Endodermal cell (in vitro differentiated cells): Measurements from ENCODE around the gene PLAGL2. TPM values are rescaled to one million over a fixed set of nuclear protein-coding genes. Genes with fewer than 3 reads are reported as not detected.

ENCODE experiments used
- DNase-seq: peaks from one replicate; pipeline ENCODE4 v3.0.0-alpha.2; 2017
- H3K27ac ChIP-seq: 2 replicates; pipeline ENCODE4 v1.5.1; 2013; ENCODE audit warnings: mild to moderate bottlenecking, low read depth, low read length, moderate library complexity
- H3K27me3 ChIP-seq: 2 replicates; pipeline ENCODE4 v1.6.1; 2013; ENCODE audit warnings: mild to moderate bottlenecking, low read length, moderate library complexity; ENCODE audit not compliant: insufficient read depth, control insufficient read depth, poor library complexity, severe bottlenecking
- H3K36me3 ChIP-seq: 2 replicates; pipeline ENCODE4 v1.7.0; 2013; ENCODE audit warnings: mild to moderate bottlenecking, low read length, moderate library complexity; ENCODE audit not compliant: control insufficient read depth, insufficient read depth
- H3K4me1 ChIP-seq: one replicate; pipeline ENCODE4 v1.7.0; 2013; ENCODE audit warnings: low read length; ENCODE audit not compliant: control insufficient read depth, insufficient read depth
- H3K4me3 ChIP-seq: 2 replicates; pipeline ENCODE4 v1.5.1; 2013; ENCODE audit warnings: mild to moderate bottlenecking, low read length, moderate library complexity
- H3K9ac ChIP-seq: 2 replicates; pipeline ENCODE4 v1.6.1; 2013; ENCODE audit warnings: mild to moderate bottlenecking, low read length, moderate library complexity; ENCODE audit not compliant: poor library complexity, severe bottlenecking; ENCODE audit errors: extremely low read depth
- H3K9me3 ChIP-seq: 2 replicates; pipeline ENCODE4 v1.6.1; 2013; ENCODE audit warnings: mild to moderate bottlenecking, low read length, moderate library complexity; ENCODE audit not compliant: control insufficient read depth
- H3K27ac Mint-ChIP-seq: 2 replicates; pipeline ENCODE4 v1.8.0; 2020; ENCODE audit warnings: mixed read lengths
- H3K27me3 Mint-ChIP-seq: 2 replicates; pipeline ENCODE4 v1.8.0; 2021; ENCODE audit warnings: mild to moderate bottlenecking, mixed read lengths; ENCODE audit not compliant: insufficient read depth
- H3K36me3 Mint-ChIP-seq: 2 replicates; pipeline ENCODE4 v1.8.0; 2020; ENCODE audit warnings: low read depth, mixed read lengths
- H3K4me1 Mint-ChIP-seq: 2 replicates; pipeline ENCODE4 v1.8.0; 2020; ENCODE audit warnings: mixed read lengths
- H3K4me3 Mint-ChIP-seq: 2 replicates; pipeline ENCODE4 v1.8.0; 2020; ENCODE audit warnings: mild to moderate bottlenecking, moderate library complexity, mixed read lengths
- H3K9me3 Mint-ChIP-seq: 2 replicates; pipeline ENCODE4 v1.8.0; 2020; ENCODE audit warnings: mild to moderate bottlenecking, mixed read lengths
- CTCF ChIP-seq: fragments of 200-600 bp; sonication (generic); conservative IDR thresholded peaks from 2 replicates; pipeline ENCODE4 v1.5.0; 2021; ENCODE audit warnings: antibody characterized with exemption, mild to moderate bottlenecking
- WGBS, 2 experiments: methylation state at CpG; one replicate each; pipeline versions ENCODE4 v1.1.5 to v1.1.7; 2013; ENCODE audit warnings: missing lambda C conversion rate in 2 of 2, mixed read lengths in 1 of 2; ENCODE audit not compliant: insufficient coverage in 1 of 2, insufficient read length in 1 of 2; 5-methylcytosine and 5-hydroxymethylcytosine counted together
- total RNA-seq, 2 donors: library from RNA; stranded (reverse); fragmentation: NEBNext Ultra II Directional in 1 of 2; extraction: Animal tissue kit (Norgen Biotek cat#: 25700) in 1 of 2; gene quantifications; 2 replicates in 1 of 2; 3 replicates in 1 of 2; pipeline ENCODE4 v1.2.1, GENCODE V29; 2021

PLAGL2 gene
- total RNA-seq, 2 donors from 2014 or later = 25.5 to 34.5 TPM

- no peaks in the 10 kb centered on the region for H3K27me3 ChIP-seq
- TF ChIP-seq CTCF = no peak
- H3K9me3 Mint-ChIP-seq = no peaks in the 10 kb centered on the region
- peaks cover 76% of the 10 kb centered on the region for H3K36me3 Mint-ChIP-seq
- H3K4me1 ChIP-seq = peaks cover 2% of the 10 kb centered on the region
- peaks cover 61% of the 10 kb centered on the region for H3K36me3 ChIP-seq
- H3K27ac Mint-ChIP-seq = no peak overlapping the region
- H3K9ac ChIP-seq = no peak overlapping the region
- peak; percentile 22 for DNase-seq
- H3K4me3 ChIP-seq = no peak overlapping the region
- H3K4me3 Mint-ChIP-seq = no peak overlapping the region
- H3K4me1 Mint-ChIP-seq = peaks cover 2% of the 10 kb centered on the region
- no peak overlapping the region for H3K27ac ChIP-seq
- WGBS, 2 experiments = 89 to 98% methylated on average over 4 to 5 of the region's 5 CpGs
- H3K27me3 Mint-ChIP-seq = no peaks in the 10 kb centered on the region
- H3K9me3 ChIP-seq = no peaks in the 10 kb centered on the region
These were observed 47.2 kb downstream of the PLAGL2 start for GRCh38 chr20:32160341-32160740.

- peaks cover 61% of the 10 kb centered on the region for H3K36me3 ChIP-seq
- no peak for TF ChIP-seq CTCF
- H3K4me1 ChIP-seq = peaks cover 2% of the 10 kb centered on the region
- H3K27ac ChIP-seq = no peak overlapping the region
- H3K9ac ChIP-seq = no peak overlapping the region
- H3K4me3 ChIP-seq = no peak overlapping the region
- no peaks in the 10 kb centered on the region for H3K9me3 ChIP-seq
- Mint-ChIP-seq H3K9me3 (no peaks in the 10 kb centered on the region), H3K36me3 (peaks cover 75% of the 10 kb centered on the region), H3K4me3 (no peak overlapping the region), H3K4me1 (peaks cover 2% of the 10 kb centered on the region), H3K27ac (peak overlapping the region; percentile 22), H3K27me3 (no peaks in the 10 kb centered on the region)
- no peak for DNase-seq
- H3K27me3 ChIP-seq = no peaks in the 10 kb centered on the region
- 97 to 100% methylated on average over 3 to 5 of the region's 5 CpGs for WGBS, 2 experiments
These were observed 47.7 kb downstream of the PLAGL2 start for GRCh38 chr20:32159766-32160221.

- Mint-ChIP-seq H3K4me3 (no peak overlapping the region), H3K36me3 (peaks cover 71% of the 10 kb centered on the region), H3K9me3 (no peaks in the 10 kb centered on the region), H3K27ac (no peak overlapping the region), H3K27me3 (no peaks in the 10 kb centered on the region), H3K4me1 (peaks cover 2% of the 10 kb centered on the region)
- H3K4me3 ChIP-seq = no peak overlapping the region
- H3K27me3 ChIP-seq = no peaks in the 10 kb centered on the region
- no peaks in the 10 kb centered on the region for H3K9me3 ChIP-seq
- no peak for TF ChIP-seq CTCF
- no peak for DNase-seq
- H3K36me3 ChIP-seq = peaks cover 56% of the 10 kb centered on the region
- WGBS, 2 experiments = 99 to 100% methylated on average over 3 to 4 of the region's 4 CpGs
- no peak overlapping the region for H3K9ac ChIP-seq
- peaks cover 2% of the 10 kb centered on the region for H3K4me1 ChIP-seq
- H3K27ac ChIP-seq = no peak overlapping the region
These were observed 48.4 kb downstream of the PLAGL2 start for GRCh38 chr20:32158943-32159660.
